ENCODE measurements around the gene SSBP3.

- TF ChIP-seq CTCF (conservative IDR thresholded peaks at IDR 0.05; ENCODE audit: low read depth in 2 of 2) = no peak
- TF ChIP-seq CREB1 (CRISPR knock-in tag; IDR thresholded peaks at IDR 0.05; ENCODE audit: low read depth) = no peak
Measured at GRCh38 chr1:54409156-54410142, 3.3 kb upstream of the SSBP3 start.
